WTC11 (cell line): ENCODE results near the gene DGKQ. TPM values are rescaled to one million over a fixed set of nuclear protein-coding genes. Genes with fewer than 3 reads are reported as not detected.

ENCODE experiments used
- ATF6 ChIP-seq: sonication (generic); formaldehyde crosslinking; IDR thresholded peaks from 2 replicates; pipeline ENCODE4 v1.8.1; 2023; ENCODE audit warnings: mild to moderate bottlenecking, missing genetic modification reagents
- ELF4 ChIP-seq: sonication (generic); formaldehyde crosslinking; IDR thresholded peaks from 2 replicates; pipeline ENCODE4 v1.8.1; 2022; ENCODE audit warnings: low read depth, mild to moderate bottlenecking, moderate library complexity, missing genetic modification reagents
- ERG ChIP-seq: fragments of 250-450 bp; sonication (Bioruptor Pico); IDR thresholded peaks from 2 replicates; pipeline ENCODE4 v1.8.0; 2021; ENCODE audit warnings: mild to moderate bottlenecking
- ESRRA ChIP-seq: sonication (generic); formaldehyde crosslinking; IDR thresholded peaks from 2 replicates; pipeline ENCODE4 v1.8.1; 2022; ENCODE audit warnings: mild to moderate bottlenecking, missing genetic modification reagents, borderline replicate concordance
- ETV6 ChIP-seq: sonication (generic); formaldehyde crosslinking; IDR thresholded peaks from 2 replicates; pipeline ENCODE4 v1.8.1; 2022; ENCODE audit warnings: mild to moderate bottlenecking, missing genetic modification reagents
- FOXJ3 ChIP-seq: sonication (generic); formaldehyde crosslinking; IDR thresholded peaks from 2 replicates; pipeline ENCODE4 v1.9.0; 2021; ENCODE audit warnings: missing genetic modification reagents, mild to moderate bottlenecking, borderline replicate concordance
- FOXK1 ChIP-seq: sonication (generic); formaldehyde crosslinking; IDR thresholded peaks from 2 replicates; pipeline ENCODE4 v1.8.0; 2022; ENCODE audit warnings: mild to moderate bottlenecking, moderate library complexity, missing genetic modification reagents
- FOXP1 ChIP-seq: sonication (generic); formaldehyde crosslinking; IDR thresholded peaks from 2 replicates; pipeline ENCODE4 v1.8.0; 2022; ENCODE audit warnings: missing genetic modification reagents, mild to moderate bottlenecking, moderate library complexity, borderline replicate concordance
- GABPB1 ChIP-seq: sonication (generic); formaldehyde crosslinking; IDR thresholded peaks from 2 replicates; pipeline ENCODE4 v1.8.1; 2023; ENCODE audit warnings: mild to moderate bottlenecking, missing genetic modification reagents
- HMGA2 ChIP-seq: fragments of 250-450 bp; sonication (Bioruptor Pico); IDR thresholded peaks from 2 replicates; pipeline ENCODE4 v1.4.0; 2021; ENCODE audit warnings: mild to moderate bottlenecking, moderate library complexity
- HMGXB4 ChIP-seq: sonication (generic); formaldehyde crosslinking; IDR thresholded peaks from 2 replicates; pipeline ENCODE4 v1.8.1; 2023; ENCODE audit warnings: mild to moderate bottlenecking, moderate library complexity, missing genetic modification reagents
- KAT7 ChIP-seq: sonication (generic); formaldehyde crosslinking; IDR thresholded peaks from 2 replicates; pipeline ENCODE4 v1.8.1; 2023; ENCODE audit warnings: missing genetic modification reagents, mild to moderate bottlenecking, borderline replicate concordance
- NFYB ChIP-seq: sonication (generic); formaldehyde crosslinking; conservative IDR thresholded peaks from 2 replicates; pipeline ENCODE4 v1.8.0; 2022; ENCODE audit warnings: low read depth, missing genetic modification reagents
- OVOL2 ChIP-seq: fragments of 250-450 bp; sonication (Bioruptor Pico); IDR thresholded peaks from 2 replicates; pipeline ENCODE4 v1.9.0; 2021; ENCODE audit warnings: mild to moderate bottlenecking, borderline replicate concordance
- SMAD3 ChIP-seq: sonication (generic); formaldehyde crosslinking; IDR thresholded peaks from 2 replicates; pipeline ENCODE4 v1.8.0; 2022; ENCODE audit warnings: missing genetic modification reagents, mild to moderate bottlenecking, borderline replicate concordance
- SOX15 ChIP-seq: fragments of 250-450 bp; sonication (Bioruptor Pico); IDR thresholded peaks from 2 replicates; pipeline ENCODE4 v1.9.0; 2021; ENCODE audit warnings: mild to moderate bottlenecking
- SP1 ChIP-seq: sonication (generic); formaldehyde crosslinking; conservative IDR thresholded peaks from 2 replicates; pipeline ENCODE4 v1.8.1; 2022; ENCODE audit warnings: missing genetic modification reagents
- TEAD1 ChIP-seq: sonication (generic); formaldehyde crosslinking; IDR thresholded peaks from 2 replicates; pipeline ENCODE4 v1.8.0; 2022; ENCODE audit warnings: mild to moderate bottlenecking, missing genetic modification reagents
- ZBTB21 ChIP-seq: sonication (generic); formaldehyde crosslinking; IDR thresholded peaks from 2 replicates; pipeline ENCODE4 v1.8.1; 2023; ENCODE audit warnings: mild to moderate bottlenecking, missing genetic modification reagents, borderline replicate concordance
- ZNF138 ChIP-seq: sonication (generic); formaldehyde crosslinking; conservative IDR thresholded peaks from 2 replicates; pipeline ENCODE4 v1.8.1; 2022; ENCODE audit warnings: mild to moderate bottlenecking, moderate library complexity, missing genetic modification reagents
- ZNF317 ChIP-seq: sonication (generic); formaldehyde crosslinking; IDR thresholded peaks from 2 replicates; pipeline ENCODE4 v1.8.1; 2023; ENCODE audit warnings: low read depth, mild to moderate bottlenecking, moderate library complexity, missing genetic modification reagents, borderline replicate concordance
- ZNF396 ChIP-seq: fragments of 250-450 bp; sonication (Bioruptor Pico); IDR thresholded peaks from 2 replicates; pipeline ENCODE4 v1.8.0; 2021; ENCODE audit warnings: mild to moderate bottlenecking, moderate library complexity, borderline replicate concordance
- total RNA-seq: library from RNA; stranded (reverse); gene quantifications from 3 replicates; pipeline ENCODE4 v1.2.3, GENCODE V29; 2021
- TF ChIP-seq, protein P1 (sequence below): sonication (generic); formaldehyde crosslinking; IDR thresholded peaks from 2 replicates; pipeline ENCODE4 v1.8.0; 2022; ENCODE audit warnings: mild to moderate bottlenecking, missing genetic modification reagents
- TF ChIP-seq, protein P2 (sequence below): sonication (generic); formaldehyde crosslinking; IDR thresholded peaks from 2 replicates; pipeline ENCODE4 v1.8.1; 2022; ENCODE audit warnings: mild to moderate bottlenecking, moderate library complexity, missing genetic modification reagents
- TF ChIP-seq, protein P3 (sequence below): fragments of 250-450 bp; sonication (Bioruptor Pico); IDR thresholded peaks from 2 replicates; pipeline ENCODE4 v2.1.2; 2022; ENCODE audit warnings: mild to moderate bottlenecking, moderate library complexity
- TF ChIP-seq, protein P4 (sequence below): sonication (generic); formaldehyde crosslinking; IDR thresholded peaks from 2 replicates; pipeline ENCODE4 v1.8.0; 2022; ENCODE audit warnings: mild to moderate bottlenecking, missing genetic modification reagents

DGKQ gene
- total RNA-seq, 1 experiment from 2014 or later: 19.3 TPM

DNA sequence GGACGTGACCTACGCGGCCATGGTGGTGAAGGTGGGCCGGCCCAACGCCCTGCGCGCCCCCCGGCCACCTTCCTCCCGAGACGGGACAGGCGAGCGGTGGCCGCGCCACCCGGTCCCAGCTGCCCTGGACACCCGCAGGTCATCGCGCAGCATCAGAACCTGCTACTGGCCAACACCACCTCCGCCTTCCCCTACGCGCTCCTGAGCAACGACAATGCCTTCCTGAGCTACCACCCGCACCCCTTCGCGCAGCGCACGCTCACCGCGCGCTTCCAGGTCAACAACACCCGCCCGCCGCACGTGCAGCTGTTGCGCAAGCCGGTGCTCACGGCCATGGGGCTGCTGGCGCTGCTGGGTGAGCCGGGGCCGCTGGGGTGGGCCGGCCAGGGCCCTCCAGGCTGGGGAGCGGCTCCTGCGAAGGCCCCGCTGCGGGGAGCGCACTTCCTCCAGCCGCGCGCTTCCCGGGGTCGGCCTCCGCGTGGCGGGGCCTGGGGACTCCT is 28.8 kb upstream of the DGKQ start (continued):
- TF ChIP-seq, protein P1, sequence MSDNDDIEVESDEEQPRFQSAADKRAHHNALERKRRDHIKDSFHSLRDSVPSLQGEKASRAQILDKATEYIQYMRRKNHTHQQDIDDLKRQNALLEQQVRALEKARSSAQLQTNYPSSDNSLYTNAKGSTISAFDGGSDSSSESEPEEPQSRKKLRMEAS: peak; percentile 96
- TF ChIP-seq, protein P2, sequence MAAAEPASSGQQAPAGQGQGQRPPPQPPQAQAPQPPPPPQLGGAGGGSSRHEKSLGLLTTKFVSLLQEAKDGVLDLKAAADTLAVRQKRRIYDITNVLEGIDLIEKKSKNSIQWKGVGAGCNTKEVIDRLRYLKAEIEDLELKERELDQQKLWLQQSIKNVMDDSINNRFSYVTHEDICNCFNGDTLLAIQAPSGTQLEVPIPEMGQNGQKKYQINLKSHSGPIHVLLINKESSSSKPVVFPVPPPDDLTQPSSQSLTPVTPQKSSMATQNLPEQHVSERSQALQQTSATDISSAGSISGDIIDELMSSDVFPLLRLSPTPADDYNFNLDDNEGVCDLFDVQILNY: 0 out of 2 replicates have a peak, but pooled peaks have one; percentile 29
- TF ChIP-seq ERG (CRISPR knock-in tag) (no peak), NFYB (CRISPR knock-in tag) (no peak; the same call in 1 of the 2 replicates), FOXJ3 (no peak), FOXK1 (peak; percentile 95), SMAD3 (0 out of 2 replicates have a peak, but pooled peaks have one; percentile 52), HMGA2 (no peak), GABPB1 (CRISPR knock-in tag) (no peak), ESRRA (CRISPR knock-in tag) (no peak; the same call in 1 of the 2 replicates), ZNF138 (CRISPR knock-in tag) (no peak), ATF6 (CRISPR knock-in tag) (no peak), KAT7 (CRISPR knock-in tag) (no peak), FOXP1 (peak; percentile 78; the same call in 1 of the 2 replicates), OVOL2 (CRISPR knock-in tag) (no peak), SP1 (CRISPR knock-in tag) (no peak; the same call in 1 of the 2 replicates), ZBTB21 (CRISPR knock-in tag) (no peak), SOX15 (CRISPR knock-in tag) (no peak), ZNF396 (CRISPR knock-in tag) (no peak), ELF4 (CRISPR knock-in tag) (no peak), HMGXB4 (CRISPR knock-in tag) (0 out of 2 replicates have a peak, but pooled peaks have one; percentile 64), ZNF317 (CRISPR knock-in tag) (peak; percentile 26; the same call in 1 of the 2 replicates), TEAD1 (CRISPR knock-in tag) (peak; percentile 68; the same call in 1 of the 2 replicates), ETV6 (peak; percentile 90)
- TF ChIP-seq, protein P3, sequence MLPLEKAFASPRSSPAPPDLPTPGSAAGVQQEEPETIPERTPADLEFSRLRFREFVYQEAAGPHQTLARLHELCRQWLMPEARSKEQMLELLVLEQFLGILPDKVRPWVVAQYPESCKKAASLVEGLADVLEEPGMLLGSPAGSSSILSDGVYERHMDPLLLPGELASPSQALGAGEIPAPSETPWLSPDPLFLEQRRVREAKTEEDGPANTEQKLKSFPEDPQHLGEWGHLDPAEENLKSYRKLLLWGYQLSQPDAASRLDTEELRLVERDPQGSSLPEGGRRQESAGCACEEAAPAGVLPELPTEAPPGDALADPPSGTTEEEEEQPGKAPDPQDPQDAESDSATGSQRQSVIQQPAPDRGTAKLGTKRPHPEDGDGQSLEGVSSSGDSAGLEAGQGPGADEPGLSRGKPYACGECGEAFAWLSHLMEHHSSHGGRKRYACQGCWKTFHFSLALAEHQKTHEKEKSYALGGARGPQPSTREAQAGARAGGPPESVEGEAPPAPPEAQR (CRISPR knock-in tag): no peak
- TF ChIP-seq, protein P4, sequence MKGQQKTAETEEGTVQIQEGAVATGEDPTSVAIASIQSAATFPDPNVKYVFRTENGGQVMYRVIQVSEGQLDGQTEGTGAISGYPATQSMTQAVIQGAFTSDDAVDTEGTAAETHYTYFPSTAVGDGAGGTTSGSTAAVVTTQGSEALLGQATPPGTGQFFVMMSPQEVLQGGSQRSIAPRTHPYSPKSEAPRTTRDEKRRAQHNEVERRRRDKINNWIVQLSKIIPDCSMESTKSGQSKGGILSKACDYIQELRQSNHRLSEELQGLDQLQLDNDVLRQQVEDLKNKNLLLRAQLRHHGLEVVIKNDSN (CRISPR knock-in tag): peak; percentile 56; the same call in 1 of the 2 replicates
